Stimulated activated CD8-positive, alpha-beta memory T cell treated with anti-CD3 and anti-CD28 coated beads, Interleukin-15, amount 100 ng/mL, for 1 hour (primary cell): ENCODE data around the gene CDH12.
"Not testable (repeated sequence)": the region's sequence is repeated elsewhere in the genome, so short reads cannot be mapped to it uniquely, and the experiment has no call there.

Experiments used
- DNase-seq: peaks from one replicate; pipeline ENCODE4 v3.0.0-alpha.2; 2020; ENCODE audit warnings: low read depth

The CDH12 gene

GRCh38 chr5:22560147-22560546, 293.0 kb downstream of the CDH12 start:
- no peak for DNase-seq

DNA sequence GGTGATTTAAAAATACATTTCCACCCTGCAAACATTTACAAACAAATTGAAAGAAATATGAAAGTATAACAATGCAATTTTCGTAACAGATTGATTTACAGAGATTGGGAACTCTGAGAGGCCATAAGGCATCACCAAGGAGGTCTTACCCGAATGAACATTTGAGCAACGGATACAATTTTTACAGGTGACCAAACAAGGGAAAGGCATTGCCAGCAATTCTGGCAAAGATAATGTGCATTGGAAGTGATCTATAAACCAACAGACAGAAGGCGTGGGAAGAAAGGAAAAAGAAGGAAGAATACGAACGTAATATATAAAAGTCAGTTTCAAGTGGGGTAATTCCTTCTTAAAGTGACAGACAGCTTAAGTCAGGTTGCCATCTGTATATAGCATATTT, 295.9 kb downstream of the CDH12 start:
- no peak for DNase-seq

DNA sequence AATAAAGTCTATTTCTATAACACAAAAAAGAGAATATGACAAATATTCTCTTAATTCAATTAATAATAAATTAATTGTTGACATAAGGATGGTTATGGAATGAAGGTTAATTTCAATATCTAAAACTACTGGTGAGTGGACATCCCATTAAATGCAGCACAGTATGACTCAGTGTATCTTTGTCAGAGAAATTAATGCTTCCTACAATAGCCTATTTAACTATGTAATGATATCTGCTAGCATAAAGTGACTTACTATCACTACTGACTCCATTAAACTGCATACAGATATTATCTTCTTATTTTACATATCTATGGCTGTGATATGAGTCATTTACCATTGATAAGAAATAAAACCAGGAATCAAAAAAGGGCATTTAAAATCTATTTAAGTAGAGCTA, 298.7 kb downstream of the CDH12 start:
- no peak for DNase-seq

DNA sequence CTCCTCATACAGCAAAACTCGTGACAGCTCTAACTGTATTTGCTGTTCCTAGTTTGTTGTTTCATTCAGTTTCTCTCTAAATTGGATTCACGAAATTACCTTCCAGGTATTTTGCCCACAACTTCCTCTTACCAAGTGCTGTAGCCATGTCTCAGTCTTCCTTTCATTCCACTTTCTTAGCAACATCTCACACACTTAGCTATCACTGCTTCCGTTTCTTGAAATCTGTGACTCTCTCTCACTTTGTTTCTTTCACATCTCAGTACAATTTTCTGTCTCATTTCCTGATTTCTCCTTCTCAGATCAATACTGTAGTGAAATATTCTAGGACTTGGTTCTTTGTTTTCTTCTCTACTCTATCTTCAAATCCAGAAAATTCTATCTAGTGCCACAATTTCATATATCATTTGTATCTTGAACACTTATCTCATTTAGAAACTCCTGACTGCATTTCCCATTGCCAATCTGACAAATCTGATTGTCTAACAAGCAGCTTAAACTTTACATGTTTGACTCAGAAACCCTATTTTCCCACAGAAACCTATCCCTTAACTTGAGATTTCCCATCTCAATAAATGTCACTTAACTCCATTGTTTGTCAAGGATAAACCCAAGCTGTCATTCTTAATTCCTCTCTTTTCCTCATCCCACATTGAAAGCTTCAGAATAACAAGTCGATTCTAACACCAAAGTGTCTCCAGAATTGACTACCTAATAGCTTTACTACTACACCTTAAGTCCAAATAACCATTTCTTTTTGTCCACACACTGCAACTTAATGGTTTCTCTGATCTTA, 303.1 kb downstream of the CDH12 start:
- no peak for DNase-seq

- DNase-seq: no peak
Observed at GRCh38 chr5:22542340-22542739, 310.8 kb downstream of the CDH12 start.

DNA sequence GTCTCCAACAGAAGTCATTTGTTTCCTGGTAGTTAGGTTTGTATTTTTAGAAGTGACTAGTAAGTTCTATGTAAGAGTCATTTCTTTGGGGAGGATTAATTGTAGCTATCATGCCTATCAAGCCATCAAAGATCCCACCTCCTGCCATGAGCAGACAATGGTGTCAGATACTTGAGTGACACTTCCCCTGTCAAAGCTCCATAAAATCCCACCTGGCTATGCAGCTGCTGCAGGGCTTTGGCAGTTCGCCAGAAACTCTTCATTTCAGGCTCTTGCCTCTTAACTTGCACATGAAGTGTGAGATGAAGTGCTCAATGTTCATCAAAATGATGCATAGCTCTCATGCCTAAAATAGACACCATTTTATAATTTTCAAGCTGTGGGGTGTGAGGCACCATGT, 312.1 kb downstream of the CDH12 start:
- no peak for DNase-seq

DNA sequence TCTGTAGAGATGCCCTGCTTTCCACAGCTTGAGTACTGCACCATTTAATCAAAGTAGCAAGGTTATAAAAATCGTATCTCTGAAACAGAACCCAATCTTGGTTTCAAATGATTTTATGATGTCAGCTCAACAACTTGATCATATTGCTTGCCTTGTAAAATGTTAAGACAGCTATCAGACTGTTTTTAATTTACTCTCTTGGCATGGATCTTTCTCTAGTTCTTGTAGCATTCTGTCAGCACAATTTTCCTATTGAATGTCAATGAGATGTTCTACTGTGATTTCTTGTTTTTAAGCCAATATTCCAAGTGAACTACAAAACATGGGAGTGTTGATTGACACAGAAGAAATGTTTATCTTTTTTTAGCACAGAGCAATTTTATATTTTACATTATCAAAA, 313.4 kb downstream of the CDH12 start:
- DNase-seq: no peak

- no peak for DNase-seq
Observed at GRCh38 chr5:22531986-22532385, 321.2 kb downstream of the CDH12 start.

GRCh38 chr5:22521521-22521920, 331.6 kb downstream of the CDH12 start:
- DNase-seq: no peak

- DNase-seq: not testable (repeated sequence)
Observed at GRCh38 chr5:22516497-22516896, 336.6 kb downstream of the CDH12 start.

DNA sequence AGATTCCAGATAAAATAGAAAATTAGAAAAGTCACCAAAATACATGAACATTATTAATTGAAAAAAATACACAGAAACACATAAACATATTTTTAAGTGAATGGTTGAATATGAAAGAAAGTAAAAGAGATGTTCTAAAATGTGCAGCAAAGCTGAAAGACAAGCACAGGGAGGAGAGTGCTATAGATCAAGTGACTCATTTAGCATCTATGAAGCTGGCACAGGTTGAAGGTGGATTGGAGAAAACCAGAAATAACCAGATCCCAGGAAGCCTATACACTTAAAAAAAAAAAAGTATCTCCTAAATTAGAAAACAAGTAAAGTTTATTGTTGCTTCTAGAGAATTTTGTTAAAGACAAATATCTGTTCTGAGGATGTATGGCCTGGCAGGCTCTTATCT, 338.9 kb downstream of the CDH12 start:
- no peak for DNase-seq

DNA sequence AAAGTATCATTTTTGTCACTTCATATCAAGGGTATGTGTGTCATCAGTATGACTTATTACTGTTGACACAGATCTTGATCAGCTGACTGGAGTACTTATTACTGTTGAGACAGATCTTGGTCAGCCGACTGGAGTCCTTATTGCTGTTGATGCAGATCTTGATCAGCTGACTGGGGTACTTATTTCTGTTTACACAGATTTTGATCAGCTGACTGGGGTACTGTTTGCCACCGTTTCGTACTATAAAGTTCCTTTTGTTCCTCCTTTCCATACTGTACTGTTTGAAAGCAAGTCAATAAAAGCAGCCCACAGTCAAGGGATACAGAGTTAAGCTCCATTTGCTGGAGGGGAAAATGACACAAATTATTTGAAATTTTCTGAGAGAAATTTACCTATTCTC, 347.3 kb downstream of the CDH12 start:
- DNase-seq: no peak

GRCh38 chr5:22504411-22504810, 348.7 kb downstream of the CDH12 start:
- DNase-seq: no peak

GRCh38 chr5:22500556-22500955, 352.6 kb downstream of the CDH12 start:
- no peak for DNase-seq

GRCh38 chr5:22496666-22497065, 356.5 kb downstream of the CDH12 start:
- DNase-seq: no peak

GRCh38 chr5:22495016-22495720, 358.0 kb downstream of the CDH12 start:
- no peak for DNase-seq

DNA sequence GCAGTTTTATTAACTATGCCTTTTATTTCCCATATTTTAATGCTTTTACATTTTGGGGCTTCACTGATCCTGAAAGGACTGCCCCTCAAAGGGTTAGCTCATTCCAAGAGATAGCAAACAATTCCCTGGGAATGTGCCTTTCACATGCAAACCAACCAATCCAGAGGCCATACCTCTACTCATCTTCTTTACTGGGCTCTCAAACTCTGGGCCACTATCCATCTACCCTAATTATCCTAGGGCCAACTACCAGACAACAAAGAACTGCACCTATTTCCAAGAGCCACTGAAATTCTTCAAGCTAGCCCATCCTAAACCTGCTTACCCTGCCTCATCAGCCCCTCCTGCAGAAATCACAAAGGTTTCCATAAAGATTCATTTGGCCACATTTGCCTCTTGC, 364.7 kb downstream of the CDH12 start:
- no peak for DNase-seq

DNA sequence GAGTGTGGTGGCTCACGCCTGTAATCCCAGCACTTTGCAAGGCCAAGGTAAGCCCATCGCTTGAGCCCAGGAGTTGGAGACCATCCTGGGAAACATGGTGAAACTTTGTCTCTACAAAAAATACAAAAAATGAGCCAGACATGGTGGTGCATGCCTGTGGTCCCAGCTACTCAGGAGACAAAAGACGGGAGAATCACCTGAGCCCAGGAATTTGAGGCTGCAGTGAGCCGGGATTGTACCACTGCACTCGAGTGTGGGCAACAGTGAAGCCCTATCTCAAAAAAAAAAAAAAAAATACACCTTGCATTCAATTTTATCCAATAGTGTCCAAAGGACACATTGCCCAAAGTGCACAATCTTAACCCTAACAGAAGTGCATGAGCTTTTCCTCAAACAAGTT, 372.8 kb downstream of the CDH12 start:
- no peak for DNase-seq

DNA sequence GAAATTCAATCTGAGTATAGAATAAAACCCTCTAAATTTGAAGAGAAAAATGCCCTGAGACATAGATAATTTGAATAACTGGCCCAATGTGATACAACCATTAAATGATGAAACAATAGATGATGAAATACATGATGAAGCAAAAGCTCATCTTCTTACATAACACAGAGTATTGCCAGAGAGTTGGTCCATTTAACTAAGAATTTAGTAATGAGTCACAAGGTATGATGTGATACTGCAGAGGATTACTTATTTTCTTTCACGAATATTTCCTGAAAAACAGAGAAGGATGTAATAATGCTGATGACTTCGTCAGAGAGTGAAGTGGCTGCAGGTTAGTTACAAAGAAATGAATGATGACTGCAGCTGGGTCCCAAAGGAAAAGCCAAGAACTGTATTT, 379.3 kb downstream of the CDH12 start:
- no peak for DNase-seq

- no peak for DNase-seq
Observed at GRCh38 chr5:22471154-22471553, 382.0 kb downstream of the CDH12 start.

- DNase-seq: no peak
Observed at GRCh38 chr5:22470408-22470807, 382.7 kb downstream of the CDH12 start.

DNA sequence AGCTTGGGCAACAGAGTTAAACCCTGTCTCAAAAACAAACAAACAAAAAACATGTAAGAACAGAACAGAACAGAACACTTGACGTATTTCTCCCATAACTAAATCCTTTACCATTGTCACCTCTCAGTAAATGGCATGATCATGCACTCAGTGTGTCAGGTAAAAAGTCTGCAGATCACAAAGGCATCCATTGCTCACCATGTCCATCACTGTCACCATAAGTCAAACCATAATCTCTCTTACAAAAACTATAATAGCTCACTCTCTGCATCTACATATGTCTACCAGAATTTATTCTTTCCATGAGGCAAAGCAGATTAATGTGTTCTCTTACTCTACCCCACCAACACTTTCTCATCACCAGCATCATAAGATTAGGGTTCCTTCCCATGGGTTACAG, 387.5 kb downstream of the CDH12 start:
- DNase-seq: no peak

DNA sequence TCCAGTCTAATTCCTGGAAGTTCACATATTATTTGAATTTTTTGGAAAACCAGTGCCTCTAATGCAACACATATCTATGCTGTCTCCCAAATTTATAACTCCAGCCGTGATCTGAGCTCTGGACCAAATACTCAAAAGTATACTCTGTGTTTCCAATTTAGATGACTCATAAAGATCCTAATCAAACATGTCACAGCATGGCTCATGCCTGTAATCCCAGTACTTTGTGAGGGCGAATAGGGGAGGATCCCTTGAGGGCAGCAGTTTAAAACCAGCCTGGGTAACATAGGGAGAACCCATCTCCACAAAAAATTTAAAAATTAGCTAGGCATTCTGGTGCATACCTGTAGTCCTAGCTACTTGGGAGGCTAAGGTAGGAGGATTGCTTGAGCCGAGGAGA, 388.0 kb downstream of the CDH12 start:
- no peak for DNase-seq

DNA sequence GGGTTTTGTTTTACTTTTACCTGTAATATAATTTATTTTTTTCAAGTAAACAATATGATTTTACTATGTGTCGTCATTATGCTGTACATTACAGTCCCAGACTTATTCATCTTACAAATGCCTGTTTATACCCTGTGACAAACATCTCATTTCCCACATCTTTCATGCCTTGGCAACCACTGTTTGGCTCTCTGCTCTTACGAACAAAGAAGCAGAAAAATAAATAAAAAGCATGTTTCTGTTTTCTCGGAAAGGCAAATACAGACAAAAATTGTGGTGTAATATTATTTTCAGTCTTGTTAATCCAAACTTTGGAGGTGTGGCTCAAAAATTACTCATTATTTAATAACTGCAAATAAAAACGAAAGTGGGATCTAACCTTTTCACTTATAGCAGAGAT, 393.0 kb downstream of the CDH12 start:
- DNase-seq: no peak
